GM21381 (cell line): ENCODE results near the gene SLC16A12.

Source experiments
- ATAC-seq: cut with Tn5 transposase; IDR thresholded peaks from one replicate; pipeline ENCODE4 v1.9.1; 2021; ENCODE audit warnings: mild to moderate bottlenecking, moderate library complexity; ENCODE audit not compliant: unreplicated experiment

SLC16A12 gene, protein sequence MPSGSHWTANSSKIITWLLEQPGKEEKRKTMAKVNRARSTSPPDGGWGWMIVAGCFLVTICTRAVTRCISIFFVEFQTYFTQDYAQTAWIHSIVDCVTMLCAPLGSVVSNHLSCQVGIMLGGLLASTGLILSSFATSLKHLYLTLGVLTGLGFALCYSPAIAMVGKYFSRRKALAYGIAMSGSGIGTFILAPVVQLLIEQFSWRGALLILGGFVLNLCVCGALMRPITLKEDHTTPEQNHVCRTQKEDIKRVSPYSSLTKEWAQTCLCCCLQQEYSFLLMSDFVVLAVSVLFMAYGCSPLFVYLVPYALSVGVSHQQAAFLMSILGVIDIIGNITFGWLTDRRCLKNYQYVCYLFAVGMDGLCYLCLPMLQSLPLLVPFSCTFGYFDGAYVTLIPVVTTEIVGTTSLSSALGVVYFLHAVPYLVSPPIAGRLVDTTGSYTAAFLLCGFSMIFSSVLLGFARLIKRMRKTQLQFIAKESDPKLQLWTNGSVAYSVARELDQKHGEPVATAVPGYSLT

DNA sequence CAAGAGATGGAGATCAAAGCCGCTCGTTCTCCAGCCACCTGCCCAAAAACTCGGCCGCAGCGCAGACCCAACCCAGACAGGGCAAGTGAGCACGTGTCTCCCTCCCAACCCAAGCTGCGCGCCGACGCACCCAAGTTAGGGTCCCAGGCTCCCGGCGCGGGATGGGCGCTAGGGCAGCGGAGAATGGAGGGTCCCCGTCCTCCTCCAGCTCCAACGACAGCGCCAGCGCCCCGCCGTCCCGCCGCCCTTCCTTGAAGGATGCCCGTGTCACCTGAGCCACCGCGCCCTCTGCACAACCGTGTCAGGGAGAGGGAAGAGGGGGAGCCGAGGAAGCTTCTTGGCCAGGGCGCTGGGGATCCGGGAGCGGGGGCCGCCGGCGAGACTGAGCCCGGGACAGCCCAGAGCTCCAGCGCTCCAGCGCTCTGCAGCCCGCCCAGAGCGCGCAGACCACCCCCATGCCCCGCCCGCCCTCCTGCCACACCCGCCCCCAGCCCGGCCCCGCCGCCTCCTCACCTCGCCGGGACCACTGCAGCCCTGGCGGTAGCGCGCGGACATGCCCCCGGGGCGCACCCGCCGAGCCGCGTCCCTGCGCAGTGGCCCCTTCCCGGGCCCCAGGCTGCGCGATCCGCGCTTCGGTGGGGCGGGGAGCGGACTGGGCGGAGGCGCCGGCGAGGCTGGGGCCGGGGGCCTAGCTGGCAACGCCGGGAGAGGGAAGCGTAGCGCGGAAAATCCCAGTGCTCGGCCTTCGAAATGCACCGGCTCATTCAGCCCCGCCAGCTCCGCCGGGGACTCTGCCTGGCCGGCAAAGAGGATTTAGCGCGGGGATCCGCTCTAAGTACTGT lies at the start of gene SLC16A12:
Gene SLC16A12, minus strand, starts transcription at position 424 of the 842 bp plus-strand sequence. CDS start 73,016 bp downstream, outside the sequence.
- ATAC-seq = no peak

DNA sequence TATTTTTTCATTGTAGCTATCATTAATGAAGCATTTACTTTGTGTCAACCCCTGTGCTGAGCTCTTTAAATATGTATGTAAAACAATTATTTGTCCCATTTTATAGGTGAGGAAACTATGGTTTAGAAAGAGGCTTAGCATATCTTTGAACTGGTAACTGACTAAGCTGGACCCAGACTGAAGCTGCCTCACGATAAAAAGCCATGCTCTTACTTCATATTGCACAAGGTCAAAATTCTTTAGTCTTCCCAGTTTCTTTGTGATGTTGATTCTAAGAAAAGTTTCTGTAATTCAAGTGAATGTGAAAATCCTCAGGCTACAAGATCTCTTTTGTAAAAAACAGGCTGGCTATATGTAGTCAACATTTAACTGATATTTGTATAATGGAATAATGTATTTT lies 46.6 kb upstream of the SLC16A12 start:
- ATAC-seq = no peak

DNA sequence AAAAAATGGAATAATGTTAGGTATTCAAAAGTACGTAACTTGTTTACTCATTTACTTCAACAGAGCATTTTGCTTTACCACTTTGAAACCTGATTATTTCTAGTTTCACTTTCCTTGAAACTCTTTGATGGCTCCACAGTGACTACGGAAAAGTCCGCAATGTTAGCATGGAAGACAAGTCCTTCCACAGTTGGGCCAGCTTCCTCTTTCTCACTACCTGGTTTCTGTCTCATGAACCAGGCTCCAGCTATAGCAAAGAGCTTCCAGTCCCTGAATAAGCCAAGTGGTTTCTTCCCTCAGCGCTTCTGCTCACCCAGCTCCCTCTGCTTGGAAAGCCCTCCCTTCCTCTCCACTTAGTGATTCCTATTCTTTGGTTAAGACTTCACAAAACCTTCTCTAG lies 44.8 kb upstream of the SLC16A12 start:
- no peak for ATAC-seq

DNA sequence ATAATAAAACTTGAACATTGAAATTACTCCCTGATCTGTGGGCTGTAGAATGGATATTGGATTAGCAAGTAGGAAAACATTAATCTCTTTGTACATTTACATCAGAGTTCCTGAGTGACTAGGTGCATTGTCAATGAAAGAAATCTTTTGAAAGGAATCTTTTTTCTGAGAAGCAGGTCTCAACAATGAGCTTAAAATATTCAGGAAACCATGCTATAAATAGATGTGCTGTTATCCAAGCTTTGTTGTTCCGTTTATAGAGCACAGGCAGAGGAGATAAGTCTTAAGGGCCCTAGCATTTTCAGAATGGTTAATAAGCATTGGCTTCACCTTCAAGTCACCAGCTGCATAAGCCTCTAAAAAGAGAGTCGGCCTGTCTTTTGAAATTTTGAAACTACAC lies 41.3 kb upstream of the SLC16A12 start:
- ATAC-seq = no peak

DNA sequence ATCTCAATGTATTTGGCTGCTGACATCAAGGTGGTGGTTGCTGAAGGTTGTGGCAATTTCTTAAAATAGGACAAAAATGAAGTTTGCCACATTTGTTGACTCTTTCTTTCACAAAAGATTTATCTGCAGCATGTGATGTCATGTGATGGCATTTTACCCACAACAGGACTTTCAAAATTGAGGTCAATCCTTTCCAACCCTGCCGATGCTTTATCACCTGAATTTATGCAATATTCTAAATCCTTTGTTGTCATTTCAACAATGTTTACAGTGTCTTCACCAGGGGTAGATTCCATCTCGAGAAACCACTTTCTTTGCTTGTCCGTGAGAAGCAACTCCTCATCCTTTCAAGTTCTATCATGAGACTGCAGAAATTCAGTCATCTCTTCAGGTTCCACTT lies 40.6 kb upstream of the SLC16A12 start:
- ATAC-seq = no peak

DNA sequence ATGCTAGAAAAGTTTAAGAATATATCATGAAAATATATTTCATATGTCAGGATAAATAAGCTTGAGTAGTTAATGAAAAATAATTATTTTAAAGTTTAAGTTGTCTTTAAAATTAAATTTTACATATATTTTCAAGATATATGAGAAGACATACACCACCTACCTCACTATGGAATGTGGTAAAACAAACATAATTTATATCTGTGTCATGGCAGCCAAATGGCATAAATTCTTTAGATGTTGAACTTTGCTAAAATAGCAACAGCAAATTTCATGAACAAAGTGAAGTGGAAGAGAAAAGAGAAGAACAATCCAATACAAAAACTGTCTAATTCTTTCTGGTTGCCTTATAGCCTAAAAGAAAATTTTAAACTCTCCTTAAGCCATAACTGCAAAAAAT lies 39.6 kb upstream of the SLC16A12 start:
- ATAC-seq = no peak

DNA sequence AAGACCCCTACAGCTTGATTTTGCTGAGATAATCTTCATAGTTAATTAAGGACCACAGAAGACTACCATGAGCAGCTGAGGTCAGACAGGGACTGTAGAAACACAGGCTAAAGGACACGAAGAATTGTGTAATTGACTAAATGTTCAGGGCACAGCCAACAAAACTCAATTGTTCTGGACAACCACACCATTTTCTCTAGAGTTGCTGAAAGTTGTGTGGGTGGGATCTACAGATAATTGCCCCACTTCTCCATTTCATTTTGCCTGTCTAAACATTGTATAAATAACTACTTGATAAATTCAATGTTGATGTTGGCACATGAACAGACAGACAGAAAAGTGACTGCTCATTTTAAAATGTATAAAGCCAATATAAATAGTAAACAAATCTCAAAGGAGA lies 39.0 kb upstream of the SLC16A12 start:
- no peak for ATAC-seq

DNA sequence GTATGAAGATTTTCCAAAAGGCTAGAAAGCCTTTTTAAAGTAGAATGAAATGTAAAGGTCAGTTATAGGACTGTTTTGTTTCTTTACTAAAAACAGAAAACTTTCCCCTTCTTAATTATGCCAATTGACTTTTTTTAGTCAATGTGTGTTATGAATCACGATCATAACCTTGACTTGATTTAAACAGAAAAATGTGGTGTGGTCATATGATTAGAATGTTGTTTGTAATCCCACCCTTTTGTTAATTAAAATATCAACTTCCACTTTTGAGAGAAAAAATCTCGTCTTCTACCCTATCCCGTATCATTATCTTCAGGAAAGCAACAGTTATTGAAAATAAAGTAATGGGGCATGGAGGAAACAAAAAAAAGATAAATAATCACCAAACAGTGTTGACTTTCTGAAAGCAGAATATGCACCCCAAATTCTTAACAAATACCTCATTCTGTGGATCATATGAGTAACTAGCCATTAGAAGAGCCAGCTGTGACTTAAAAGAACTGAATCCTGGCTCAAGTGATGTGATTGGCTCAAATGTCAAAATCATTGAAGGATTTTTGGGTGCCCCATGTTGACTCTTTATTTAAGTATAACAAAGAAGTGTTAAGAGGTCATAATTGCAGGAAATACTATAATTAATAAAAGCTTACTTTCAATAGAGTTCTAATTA lies 32.3 kb upstream of the SLC16A12 start:
- no peak for ATAC-seq

DNA sequence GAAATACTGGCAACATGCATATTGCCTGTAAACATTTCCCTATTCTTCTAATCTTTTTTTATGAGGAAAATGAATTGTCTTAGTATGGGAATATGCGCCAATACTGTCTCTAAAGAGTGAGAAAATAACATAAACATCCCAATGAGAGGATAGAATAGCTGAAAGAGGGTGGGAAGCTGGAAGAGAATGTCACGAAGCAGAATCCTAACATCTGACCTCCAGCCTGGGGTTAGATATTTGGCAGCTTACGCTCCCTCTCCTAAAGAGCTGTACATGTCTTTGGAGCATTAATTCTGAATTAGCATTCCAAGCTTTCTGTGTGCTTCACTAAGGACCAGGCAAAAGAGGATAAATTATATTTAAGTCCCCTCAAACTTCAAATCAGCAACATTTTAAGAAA lies 31.6 kb upstream of the SLC16A12 start:
- no peak for ATAC-seq

DNA sequence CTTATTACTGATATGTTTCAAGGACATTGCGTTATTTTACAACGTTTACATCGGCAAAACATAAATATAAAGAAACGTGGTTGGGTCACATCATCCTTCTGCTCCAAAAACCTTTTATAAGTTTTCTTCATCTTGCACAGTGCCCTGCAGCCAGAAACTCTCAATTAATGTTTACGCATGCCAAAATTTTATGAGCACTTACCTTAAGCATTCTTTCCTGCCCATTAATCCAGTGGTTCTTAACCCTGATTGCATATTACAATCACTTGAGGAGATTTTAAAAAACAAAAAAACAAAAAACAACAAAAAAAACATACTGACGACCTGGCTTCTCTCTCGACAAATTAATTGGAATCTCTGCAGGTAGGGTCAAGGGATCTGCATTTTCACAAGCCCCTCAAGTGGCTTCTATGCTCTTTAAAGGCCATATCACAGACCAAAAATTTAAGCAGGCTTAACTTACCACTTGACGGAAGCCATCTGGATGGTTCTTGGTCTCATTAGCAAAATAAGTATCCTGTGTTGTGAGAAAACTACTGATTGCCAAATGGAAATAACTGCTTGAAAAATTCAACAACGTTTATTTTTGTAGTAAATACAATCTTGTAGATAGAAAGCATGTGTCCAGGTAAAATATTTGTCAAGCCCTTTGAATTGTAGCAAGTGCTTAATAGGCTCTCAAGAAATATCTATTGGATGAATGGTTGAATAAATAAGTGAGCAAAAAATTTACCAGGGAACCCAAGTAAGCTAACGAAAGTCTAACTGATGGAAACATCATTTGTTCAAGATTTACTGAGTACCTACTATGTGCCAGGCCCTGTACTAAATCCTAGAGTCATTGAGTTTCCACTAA lies 30.9 kb upstream of the SLC16A12 start:
- no peak for ATAC-seq

DNA sequence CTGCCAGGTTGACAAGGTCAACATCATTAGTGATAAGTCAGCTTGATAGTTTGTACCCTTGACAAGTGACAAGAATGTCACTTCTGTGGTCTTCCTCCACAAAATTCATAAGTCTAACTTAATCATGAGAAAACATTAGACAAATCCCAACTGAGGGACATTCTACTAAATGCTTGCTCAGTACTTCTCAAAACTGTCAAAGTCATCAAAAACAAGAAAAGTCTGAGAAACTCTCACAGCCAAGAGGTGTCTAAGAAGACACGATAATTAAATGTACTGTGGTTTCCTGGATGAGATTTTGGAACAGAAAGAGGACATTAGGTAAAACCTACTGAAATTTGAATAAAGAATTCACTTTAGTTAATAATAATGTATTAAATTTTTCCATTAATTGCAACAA lies 29.8 kb upstream of the SLC16A12 start:
- no peak for ATAC-seq

DNA sequence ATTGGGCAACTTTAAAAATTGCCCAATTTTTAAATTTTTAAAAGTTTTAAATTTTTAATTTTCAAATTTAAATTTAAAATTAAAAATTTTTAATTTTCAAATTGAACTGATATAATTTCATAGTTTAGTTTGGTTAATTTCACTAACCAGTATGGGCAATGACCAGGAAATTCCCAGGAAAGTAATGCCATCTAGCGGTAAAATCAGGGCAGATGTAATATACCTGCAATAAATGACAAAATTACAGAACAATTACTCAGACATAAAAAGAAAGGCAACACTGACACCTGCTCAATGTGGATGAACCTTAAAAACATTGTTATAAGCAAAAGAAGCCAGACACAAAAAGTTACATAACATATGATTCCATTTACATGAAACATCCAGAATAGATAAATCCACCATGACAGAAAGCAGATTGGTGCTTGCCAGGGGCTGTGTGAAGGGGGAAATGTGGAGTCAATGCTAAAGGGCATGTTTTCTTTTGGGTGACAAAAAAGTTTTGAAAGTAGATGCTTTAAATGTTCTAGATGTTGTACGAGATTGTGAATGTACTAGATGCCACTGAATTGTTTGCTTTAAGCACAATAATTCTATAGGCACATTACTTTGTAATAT lies 28.6 kb upstream of the SLC16A12 start:
- ATAC-seq = no peak

DNA sequence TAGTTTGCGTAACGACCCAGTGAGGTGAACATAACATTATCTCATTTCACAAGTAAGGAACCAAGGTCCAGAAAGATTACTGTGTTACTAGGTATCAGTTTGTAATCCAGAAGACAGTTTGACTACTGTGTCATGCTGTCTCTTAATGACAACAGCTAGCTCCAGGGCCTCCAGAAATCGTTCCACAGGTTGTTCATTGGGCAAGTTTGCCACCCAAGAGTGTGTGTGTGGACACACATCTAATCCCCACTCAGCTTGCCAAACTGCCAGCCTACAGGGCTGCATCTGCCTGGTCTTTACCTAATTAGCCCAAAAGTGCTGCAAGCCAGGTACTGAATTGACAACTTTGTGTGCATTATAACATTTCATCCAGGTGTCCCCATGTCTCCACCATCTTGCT lies 27.9 kb upstream of the SLC16A12 start:
- no peak for ATAC-seq

DNA sequence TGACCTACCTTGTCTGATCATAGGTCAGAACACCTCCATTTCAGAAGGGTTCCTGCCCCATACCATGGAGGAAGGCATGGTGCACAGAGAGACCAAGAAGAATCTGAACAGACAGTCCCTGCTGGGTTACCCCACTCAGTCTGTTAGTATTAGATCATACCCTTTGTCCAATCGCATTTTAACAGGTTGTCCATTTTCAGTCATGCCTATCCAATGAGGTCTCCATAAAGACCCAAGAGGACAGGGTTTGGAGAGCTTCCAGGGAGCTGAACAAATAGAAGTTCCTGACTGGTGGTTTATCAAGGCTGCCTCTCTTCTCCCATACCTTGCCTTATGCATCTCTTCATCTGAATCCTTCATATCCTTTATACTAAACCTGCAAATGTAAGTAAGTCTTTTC lies 21.2 kb upstream of the SLC16A12 start:
- no peak for ATAC-seq

DNA sequence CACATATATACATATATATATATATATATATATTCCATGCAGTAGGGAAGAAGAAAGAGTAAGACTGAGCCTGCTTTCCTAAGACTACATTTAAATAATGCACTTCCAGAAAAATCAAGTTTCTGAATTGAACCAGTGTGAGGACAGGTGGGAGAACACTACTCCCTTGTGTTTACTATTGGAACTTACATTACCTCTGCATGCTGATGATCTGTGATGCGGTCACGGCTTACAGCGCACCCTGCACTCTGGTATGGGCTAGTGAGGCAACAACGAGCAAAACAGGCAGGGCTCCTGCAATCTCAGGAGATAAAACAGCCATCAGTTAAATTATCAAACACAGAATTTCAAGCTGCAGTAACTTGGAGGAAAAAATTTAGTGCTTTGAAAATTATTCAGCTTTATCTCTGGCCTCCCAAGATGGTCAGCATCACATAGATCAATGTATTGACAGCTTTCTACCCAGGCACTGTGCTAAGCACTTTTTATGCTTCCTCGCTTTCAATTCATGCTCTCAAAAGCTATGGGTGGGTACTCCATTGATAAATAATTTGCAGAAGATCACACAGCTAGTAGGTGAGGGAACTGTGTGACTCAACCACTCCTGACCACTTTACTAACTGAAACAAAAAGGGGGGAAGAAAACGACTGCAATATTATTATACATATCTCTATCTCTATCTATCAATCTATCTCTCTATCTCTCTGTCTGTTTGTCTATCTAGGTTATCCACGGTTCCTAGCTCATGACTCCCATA lies 20.5 kb upstream of the SLC16A12 start:
- ATAC-seq = no peak

DNA sequence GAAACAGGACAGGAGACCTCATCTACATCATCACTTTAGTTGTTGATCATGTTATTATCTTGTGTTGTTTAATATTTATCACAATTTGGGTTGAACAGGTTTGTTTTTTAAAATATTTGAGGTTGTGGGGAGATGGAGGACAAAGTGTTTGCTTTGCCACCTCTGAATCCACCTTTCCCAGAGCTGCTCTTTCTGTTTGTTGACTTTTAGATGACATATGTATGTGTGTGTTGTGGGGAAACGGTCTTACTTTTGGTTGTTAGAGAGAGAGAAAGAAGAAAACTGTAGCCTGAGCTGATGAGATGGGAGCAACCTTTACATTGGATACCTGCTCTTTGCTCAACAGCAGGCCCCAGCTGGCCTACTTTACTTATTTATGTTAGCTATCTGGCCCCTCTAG lies 19.0 kb upstream of the SLC16A12 start:
- ATAC-seq = no peak

DNA sequence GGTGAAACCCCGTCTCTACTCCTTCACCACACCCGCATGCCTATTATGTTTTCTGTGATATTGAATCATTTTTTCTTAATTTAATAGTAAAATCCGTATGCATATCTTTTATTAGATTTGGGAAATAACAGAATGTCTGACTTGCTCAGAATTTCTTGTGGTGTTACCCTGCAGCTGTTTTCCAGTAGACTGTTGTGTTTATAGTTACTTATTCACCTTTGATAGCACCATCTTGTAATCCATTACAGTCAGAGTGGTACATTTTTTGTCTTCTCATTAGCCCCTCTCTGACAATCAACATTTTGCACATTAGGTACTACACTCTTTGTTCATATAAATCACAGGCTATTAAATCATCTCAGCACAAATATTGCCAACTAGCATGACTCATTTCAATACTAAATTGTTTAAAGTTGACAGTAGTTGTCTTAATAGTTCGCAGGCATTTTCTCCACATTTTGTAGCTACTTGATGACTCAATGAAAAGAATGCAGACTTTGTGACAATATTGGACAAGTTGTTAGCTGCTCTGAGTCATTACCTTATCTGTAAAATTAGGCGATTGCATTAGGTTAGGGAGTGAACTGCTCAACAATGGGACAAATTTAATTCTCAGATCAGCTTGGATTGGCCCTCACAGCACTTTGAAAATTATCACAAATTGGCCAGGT lies 17.8 kb upstream of the SLC16A12 start:
- ATAC-seq = no peak

DNA sequence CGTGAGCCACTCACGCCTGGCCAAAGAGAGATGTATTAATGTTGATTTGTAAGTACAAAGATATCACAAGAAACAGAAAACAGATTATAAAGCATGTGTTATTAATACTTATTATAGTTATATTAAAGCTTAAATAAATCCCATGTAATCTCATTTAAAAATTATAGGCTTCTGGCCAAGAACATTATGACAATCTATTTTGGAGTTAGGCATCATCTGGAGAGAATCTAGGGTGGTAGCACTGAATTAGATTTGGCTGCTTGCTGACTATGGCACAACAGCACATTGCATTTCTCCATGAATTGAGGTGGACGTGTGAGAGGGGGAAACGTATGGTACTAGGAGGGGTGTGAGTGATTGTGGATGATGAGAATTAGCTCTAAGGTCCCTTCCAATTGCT lies 16.8 kb upstream of the SLC16A12 start:
- ATAC-seq = no peak

DNA sequence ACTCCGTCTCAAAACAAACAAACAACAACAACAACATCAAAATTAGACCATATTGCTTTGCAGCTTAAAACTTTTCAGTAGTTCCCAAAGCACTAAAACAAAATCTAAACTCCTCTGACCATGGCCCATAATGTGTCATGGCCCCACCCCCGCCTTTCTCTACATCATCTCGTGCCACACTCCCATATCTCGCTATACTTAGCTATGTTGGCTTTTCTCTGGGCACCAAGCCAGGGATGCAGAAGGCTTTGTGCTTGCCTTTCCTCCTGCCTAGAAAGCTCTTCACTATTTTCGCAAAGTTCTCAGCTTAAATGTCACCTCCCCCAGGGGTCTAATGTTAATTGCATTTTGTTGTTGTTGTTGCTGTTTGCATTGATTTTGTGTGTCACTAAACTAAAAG lies 15.1 kb upstream of the SLC16A12 start:
- no peak for ATAC-seq
